ENCODE results near the gene RPS6KA4. TPM values are rescaled to one million over a fixed set of nuclear protein-coding genes. Genes with fewer than 3 reads are reported as not detected.

RPS6KA4 gene
- total RNA-seq, 4 donors from 2014 or later, result 19.1 to 36.1 (median 26.0) TPM

- H3K4me1 ChIP-seq, result peaks cover 7 to 33% (median 26%) of the 10 kb centered on the region in 4 donors
- H3K27me3 ChIP-seq, result no peaks in the 10 kb centered on the region
- 58% methylated on average over 18 of the region's 29 CpGs for WGBS
- TF ChIP-seq POLR2AphosphoS5 (IDR thresholded peaks at IDR 0.05), result no peak
- no peak for TF ChIP-seq CTCF (IDR thresholded peaks at IDR 0.05)
- TF ChIP-seq POLR2A (IDR thresholded peaks at IDR 0.05; ENCODE audit: low read depth), result no peak
- no peak for TF ChIP-seq EP300 (IDR thresholded peaks at IDR 0.05)
- peak overlapping the region; percentile 74 to 88 (median 82) for H3K27ac ChIP-seq (replicated peaks in 1 of 4)
- DNase-seq (ENCODE audit: extremely low spot score), result no peak
- no peaks in the 10 kb centered on the region for H3K36me3 ChIP-seq
- peak overlapping the region; percentile 43 to 54 (median 50) for H3K4me3 ChIP-seq
- intact Hi-C loops (cut with DNase I), result no loop called here
- H3K9me3 ChIP-seq, result no peaks in the 10 kb centered on the region
These were observed 15.9 kb upstream of the RPS6KA4 start for GRCh38 chr11:64342869-64343745.

DNA sequence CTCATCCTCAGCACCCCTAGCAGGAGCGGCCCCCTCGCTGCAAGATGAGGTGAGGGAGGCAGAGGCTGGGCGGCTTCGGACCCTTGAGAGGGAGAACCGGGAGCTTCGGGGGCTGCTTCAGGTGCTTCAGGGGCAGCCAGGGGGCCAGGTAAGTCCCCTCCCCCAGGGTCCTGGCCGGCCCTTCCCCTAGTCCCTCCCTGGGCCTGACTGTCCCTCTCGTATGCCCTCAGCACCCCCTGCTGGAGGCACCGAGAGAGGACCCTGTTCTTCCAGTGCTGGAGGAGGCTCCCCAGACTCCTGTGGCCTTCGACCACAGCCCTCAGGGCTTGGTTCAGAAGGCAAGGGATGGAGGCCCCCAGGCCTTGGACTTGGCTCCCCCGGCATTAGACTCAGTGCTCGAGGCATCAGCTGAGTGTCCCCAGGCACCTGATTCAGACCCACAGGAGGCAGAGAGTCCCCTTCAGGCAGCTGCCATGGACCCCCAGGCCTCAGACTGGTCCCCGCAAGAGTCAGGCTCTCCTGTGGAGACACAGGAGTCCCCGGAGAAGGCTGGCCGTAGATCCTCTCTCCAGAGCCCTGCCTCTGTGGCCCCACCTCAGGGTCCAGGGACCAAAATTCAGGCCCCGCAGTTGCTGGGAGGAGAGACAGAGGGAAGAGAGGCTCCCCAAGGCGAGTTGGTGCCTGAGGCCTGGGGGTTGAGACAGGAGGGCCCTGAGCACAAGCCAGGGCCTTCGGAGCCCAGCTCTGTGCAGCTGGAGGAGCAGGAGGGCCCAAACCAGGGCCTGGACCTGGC lies 15.0 kb upstream of the RPS6KA4 start:
- no peak for DNase-seq (ENCODE audit: extremely low spot score)
- H3K4me3 ChIP-seq, result no peak overlapping the region
- WGBS, result 68% methylated on average over 7 of the region's 18 CpGs
- H3K36me3 ChIP-seq, result no peaks in the 10 kb centered on the region
- intact Hi-C loops (cut with DNase I), result no loop called here
- H3K27me3 ChIP-seq, result no peaks in the 10 kb centered on the region
- H3K9me3 ChIP-seq, result no peaks in the 10 kb centered on the region
- TF ChIP-seq CTCF (IDR thresholded peaks at IDR 0.05) (peak in 1 of 3 experiments; percentile 29), EP300 (IDR thresholded peaks at IDR 0.05) (no peak), POLR2A (IDR thresholded peaks at IDR 0.05; ENCODE audit: low read depth) (no peak), POLR2AphosphoS5 (IDR thresholded peaks at IDR 0.05) (no peak)
- H3K4me1 ChIP-seq, result peaks cover 7 to 33% (median 26%) of the 10 kb centered on the region in 4 donors
- no peak overlapping the region for H3K27ac ChIP-seq (replicated peaks in 1 of 4)

DNA sequence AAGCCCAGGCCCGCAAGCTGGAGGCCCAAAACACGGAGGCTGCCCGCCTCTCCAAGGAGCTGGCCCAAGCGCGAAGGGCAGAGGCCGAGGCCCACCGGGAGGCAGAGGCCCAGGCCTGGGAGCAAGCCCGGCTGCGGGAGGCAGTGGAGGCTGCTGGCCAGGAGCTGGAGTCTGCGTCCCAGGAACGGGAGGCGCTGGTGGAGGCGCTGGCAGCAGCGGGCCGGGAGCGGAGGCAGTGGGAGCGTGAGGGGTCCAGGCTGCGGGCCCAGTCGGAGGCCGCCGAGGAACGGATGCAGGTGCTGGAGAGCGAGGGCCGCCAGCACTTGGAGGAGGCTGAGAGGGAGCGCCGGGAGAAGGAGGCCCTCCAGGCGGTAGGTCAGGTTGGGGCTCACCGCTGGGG lies 14.2 kb upstream of the RPS6KA4 start:
- TF ChIP-seq EP300 (IDR thresholded peaks at IDR 0.05) (no peak), POLR2A (IDR thresholded peaks at IDR 0.05; ENCODE audit: low read depth) (no peak), CTCF (IDR thresholded peaks at IDR 0.05) (no peak), POLR2AphosphoS5 (IDR thresholded peaks at IDR 0.05) (no peak)
- Histone ChIP-seq H3K9me3 (no peaks in the 10 kb centered on the region), H3K27me3 (no peaks in the 10 kb centered on the region), H3K27ac (replicated peaks in 1 of 4) (no peak overlapping the region), H3K4me3 (no peak overlapping the region), H3K36me3 (no peaks in the 10 kb centered on the region), H3K4me1 (peaks cover 7 to 33% (median 26%) of the 10 kb centered on the region in 4 donors)
- DNase-seq (ENCODE audit: extremely low spot score), result no peak
- WGBS, result 93% methylated on average over 27 of the region's 28 CpGs
- intact Hi-C loops (cut with DNase I), result no loop called here

DNA sequence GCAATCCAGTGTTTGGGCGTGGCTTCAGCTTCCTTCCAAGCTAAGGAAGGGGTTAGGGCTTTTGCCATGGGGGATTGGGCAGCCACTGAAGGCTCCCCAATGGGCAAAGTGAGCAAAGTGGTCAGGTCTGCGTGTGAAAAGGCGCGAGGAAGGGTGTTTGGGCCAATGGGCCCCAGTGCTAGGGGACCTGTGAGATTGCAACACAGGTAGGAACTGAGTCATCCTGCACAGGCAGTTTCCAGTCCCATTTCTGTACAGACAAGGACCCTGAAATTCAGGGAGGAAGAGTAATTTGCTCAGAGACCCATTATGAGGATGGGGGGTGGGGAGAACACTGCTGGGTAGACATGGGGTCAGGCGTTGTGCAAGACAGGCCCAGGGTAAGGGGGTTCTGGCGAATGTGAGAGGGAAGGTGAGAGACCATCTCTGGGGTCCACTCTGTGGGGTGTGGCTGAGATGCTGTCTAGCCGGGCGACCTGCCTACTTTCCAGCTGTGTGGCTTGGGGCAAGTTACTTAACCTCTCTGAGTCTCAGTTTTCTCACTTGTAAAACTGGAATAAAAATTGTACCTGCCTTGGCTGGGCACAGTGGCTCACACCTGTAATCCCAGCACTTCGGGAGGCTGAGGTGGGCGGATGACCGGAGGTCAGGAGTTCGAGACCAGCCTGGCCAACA lies 11.6 kb upstream of the RPS6KA4 start:
- no peak for TF ChIP-seq EP300 (IDR thresholded peaks at IDR 0.05)
- no peak for TF ChIP-seq CTCF (IDR thresholded peaks at IDR 0.05)
- TF ChIP-seq POLR2AphosphoS5 (IDR thresholded peaks at IDR 0.05), result no peak
- TF ChIP-seq POLR2A (IDR thresholded peaks at IDR 0.05; ENCODE audit: low read depth), result no peak
- Histone ChIP-seq H3K4me3 (no peak overlapping the region), H3K4me1 (peaks cover 2 to 14% (median 13%) of the 10 kb centered on the region in 4 donors), H3K27me3 (no peaks in the 10 kb centered on the region), H3K36me3 (no peaks in the 10 kb centered on the region), H3K9me3 (no peaks in the 10 kb centered on the region), H3K27ac (replicated peaks in 1 of 4) (no peak overlapping the region)
- WGBS, result 85% methylated on average over 12 of the region's 12 CpGs
- no peak for DNase-seq (ENCODE audit: extremely low spot score)
- intact Hi-C loops (cut with DNase I), result no loop called here

Measured in esophagus muscularis mucosa (tissue), 4 donors.